HG02759 (cell line): ENCODE data around the gene EHD4.

Source experiments
- ATAC-seq: cut with Tn5 transposase; IDR thresholded peaks from one replicate; pipeline ENCODE4 v1.9.1; 2021; ENCODE audit warnings: mild to moderate bottlenecking, moderate library complexity; ENCODE audit not compliant: unreplicated experiment

EHD4 gene

GRCh38 chr15:41866263-41866703 lies 106.1 kb downstream of the EHD4 start:
- no peak for ATAC-seq

DNA sequence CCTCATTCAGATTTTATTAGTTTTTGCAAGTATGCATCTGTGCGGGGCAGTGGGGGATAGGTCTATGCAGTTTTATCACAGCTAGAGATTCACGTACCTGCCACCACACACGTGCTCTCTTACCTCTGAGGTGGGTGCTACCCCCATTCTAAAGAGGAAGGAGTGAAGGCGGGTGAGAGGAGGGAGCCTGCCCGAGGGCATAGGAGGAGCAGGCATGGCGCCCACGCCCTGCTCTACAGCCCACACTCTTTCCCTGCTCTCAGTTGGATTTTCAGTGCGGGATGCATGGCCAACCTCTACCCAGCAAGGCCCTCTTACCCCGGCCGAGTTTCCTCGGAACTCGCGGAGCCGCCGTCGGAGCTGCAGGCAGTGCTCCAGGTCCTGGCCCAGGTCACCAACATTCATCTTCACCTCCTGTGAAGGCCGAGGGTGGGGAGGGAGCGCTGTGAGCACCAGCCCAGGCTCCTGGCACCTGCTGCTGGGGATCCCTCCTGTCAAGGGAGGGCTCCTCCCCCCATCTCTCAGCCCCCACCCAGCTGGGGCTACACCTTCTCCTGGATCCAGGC lies 106.8 kb downstream of the EHD4 start:
- no peak for ATAC-seq

DNA sequence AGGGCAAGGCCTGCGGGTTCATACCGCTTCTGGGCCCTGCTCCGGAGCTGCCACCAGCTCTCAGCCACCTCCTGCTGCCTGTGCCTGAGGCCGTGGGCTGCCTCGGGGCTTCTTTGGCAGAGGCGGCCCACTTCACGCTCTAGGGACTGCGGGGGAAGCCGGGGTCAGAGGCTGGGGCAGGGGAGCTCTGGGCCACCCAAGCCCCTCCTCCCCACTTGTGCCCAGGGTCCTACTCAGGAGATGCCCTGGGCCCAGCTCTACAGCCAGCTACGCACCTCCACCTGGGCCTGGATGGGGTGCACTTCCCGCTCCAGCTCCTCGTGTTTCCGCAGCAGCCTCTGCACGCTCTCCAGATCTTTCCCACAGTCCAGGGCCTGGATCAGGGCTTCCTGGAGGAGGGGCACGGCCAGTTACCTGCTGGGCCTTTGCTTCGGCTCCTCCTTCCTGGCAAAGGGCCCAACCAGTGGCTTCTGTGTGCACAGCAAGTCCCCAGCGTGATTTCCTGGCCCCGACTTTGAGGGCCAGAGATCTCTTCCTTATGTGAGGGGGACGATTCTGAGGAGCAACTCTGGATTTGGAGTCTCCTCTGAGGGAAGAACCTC lies 109.7 kb downstream of the EHD4 start:
- ATAC-seq = no peak

DNA sequence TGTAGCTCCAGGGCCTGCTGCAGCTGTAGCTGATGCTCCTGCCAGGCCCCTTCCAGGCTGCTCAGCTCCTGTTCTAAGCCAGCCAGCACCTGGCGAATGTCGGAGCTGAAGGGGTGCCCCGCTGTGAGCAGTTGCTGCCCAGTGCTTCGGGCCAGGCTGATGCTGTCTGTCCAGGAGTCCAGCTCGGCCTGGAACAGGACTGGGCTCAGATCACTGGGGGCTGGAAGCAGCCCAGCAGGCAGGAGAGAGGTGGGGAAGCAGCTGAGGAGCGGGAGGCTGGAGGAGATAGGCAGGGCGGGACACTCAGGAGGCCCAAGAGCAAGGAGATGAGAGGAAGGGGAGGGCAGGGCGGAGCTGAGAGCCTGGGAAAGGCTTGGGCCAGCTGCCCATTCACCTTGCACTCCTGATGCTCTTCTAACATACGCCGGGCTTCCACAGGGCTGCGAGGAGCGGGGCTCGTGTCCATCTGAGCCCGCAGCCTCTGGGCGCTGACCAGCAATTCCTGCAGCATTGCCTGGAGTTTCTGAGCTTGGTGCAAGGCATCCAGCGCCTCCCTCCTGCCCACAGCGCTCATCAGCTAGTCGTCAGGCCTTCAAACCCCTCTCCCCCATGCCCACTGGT lies 110.5 kb downstream of the EHD4 start:
- no peak for ATAC-seq

DNA sequence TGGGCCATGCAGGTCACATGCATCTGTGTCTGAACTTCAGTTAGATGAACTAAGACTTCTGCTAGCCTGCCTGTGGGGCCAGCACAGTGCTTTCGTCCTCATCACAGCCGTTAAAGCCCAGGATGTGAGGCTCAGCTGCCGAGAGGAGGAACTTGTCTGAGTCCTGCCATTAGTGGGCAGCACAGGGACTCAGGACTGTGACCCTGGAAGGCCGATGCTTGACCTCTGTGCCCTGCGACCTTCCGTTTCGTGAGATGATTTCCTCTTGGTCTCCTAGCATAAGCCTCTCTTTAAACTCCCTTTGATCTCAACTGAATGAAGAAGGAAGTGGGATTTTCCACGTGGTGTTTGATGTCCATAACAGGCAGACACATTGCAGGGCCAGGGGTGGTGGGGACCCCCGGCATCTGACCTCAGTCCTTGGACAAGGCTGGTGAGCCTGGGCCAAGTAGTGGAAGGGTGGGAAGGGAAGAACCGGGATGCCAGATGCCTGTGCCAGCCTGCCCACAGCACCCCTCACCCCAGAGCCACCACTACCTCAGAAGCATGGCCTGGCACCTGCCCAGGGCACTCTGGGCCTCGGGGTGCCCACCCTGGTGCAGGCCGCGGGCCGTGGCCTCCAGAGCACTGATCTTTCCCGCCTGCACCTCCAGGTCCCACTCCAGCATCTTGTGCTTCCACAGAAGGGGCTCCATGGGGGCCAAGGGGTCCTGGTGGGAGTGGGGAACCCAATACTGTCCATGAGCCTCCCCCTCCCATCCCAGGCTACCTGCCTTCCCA lies 112.1 kb downstream of the EHD4 start:
- ATAC-seq = no peak

GRCh38 chr15:41858756-41859155 lies 113.6 kb downstream of the EHD4 start:
- ATAC-seq = no peak

DNA sequence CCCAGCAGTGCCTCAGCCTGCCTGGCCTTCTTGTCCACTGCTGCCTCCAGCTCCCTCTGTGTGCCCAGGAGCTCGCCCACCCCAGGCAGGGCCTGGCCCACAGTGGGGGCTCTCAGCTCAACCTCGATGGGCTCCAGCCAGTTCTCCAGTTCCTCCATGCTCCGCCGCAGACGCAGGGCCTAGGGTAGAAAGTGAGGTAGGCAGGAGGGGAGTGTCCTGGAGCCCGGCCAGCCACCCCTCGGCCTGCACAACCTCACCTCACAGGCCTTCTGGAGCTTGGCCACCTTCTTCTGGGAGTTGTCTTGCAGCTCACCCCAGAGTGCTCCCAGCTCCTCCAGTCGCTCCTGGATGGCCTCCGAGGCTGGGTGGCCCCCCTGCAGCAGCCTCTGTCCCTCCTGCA lies 115.0 kb downstream of the EHD4 start:
- ATAC-seq = no peak

DNA sequence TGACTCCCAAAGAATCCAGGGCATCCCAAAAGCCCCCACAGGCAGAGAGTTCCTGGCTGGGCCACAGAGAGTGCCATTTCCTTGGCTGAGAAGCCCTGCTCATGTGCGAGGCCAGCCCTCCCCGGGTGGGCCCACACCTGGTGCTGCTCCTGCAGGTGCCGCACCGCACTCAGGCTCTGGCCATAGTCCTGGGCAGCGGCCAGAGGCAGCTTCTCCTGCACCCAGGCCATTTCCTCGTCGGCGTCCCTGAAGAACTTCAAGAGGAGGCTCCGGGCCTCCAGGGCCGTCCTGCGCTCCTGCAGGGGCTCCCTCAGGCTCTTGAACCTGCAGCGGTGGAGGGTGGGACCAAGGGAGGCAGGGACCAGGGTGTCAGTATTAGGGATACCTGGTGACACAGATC lies 115.6 kb downstream of the EHD4 start:
- ATAC-seq = no peak

- ATAC-seq = no peak
Observed at GRCh38 chr15:41856262-41856661, 116.1 kb downstream of the EHD4 start.

DNA sequence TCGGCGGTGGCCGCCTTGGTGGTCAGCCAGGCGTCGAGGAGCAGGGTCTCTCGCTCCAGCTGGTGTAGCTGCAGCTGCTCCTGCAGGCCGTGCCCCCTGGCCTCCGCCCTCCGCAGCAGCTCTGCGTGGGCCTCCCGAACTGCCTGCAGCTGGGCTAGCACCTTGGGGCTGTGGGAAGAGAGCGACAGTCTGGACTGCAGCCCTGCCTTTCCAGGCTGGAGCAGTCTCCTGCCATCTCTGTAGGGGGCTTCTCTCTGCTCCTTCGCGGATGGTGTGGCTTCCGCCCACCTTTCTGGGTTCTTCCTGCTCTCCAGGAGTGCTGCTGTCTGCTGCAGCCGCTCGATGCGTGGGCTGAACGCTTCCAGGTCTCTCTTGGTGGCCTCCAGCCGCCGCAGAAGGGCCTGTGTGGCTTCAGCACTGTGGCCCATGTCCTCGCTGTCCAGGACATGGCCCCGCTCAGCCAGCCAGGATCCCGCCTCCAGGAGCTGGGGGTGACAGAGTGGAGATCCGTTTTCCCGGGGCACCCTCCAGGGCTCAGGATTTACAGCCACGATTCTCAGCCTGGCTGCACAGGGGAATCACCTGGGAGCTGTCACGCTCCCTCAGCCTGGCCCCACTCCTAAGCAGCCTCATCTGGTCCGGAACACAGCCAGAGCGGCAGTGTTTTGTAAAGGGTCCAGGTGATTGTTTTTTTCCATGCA lies 116.9 kb downstream of the EHD4 start:
- ATAC-seq = no peak

- ATAC-seq = no peak
Observed at GRCh38 chr15:41854443-41854842, 117.9 kb downstream of the EHD4 start.

GRCh38 chr15:41853831-41854230 lies 118.5 kb downstream of the EHD4 start:
- no peak for ATAC-seq

DNA sequence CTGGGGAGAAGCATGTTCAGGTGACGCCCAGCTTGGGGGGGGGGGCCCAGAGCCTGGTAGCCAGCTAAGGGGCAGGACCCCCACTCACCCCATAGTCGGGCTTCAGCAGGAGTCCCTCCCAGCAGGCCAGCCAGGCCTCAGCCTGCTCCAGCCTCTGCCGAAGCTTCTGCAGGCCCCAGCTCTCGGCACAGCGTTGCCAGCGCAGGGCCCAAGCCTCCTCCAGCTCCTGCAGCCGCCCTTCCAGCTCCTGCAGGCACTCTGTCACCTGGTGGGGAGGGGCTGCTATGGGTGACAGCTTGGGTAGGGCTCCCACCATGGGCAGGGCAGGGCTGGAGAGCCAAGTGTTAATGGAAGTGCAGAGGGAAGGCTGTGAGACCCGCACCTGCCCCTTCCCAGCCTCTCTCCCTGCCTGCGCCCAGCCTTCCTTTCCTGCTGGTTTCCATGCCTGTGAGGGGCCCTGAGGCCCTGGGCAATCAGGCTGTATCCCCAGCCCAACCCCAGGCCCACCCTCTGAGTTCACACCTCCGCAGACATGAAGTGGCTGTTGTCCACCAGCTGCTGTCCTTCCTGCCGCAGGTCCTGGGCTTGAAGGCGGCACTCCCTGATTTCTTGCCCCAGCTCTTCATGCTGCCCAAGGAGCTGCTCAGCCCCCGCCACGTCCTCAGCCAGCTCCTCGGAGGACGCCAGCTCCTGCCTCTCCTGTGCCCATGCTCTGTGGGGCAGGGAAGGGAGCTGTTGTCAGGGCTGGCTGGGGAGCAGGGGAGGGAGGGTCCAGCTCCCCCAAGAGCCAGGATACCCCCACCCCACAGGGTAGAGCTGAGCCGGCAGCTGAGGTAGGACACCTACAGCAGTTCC lies 119.4 kb downstream of the EHD4 start:
- ATAC-seq = no peak

GRCh38 chr15:41851755-41852370 lies 120.5 kb downstream of the EHD4 start:
- no peak for ATAC-seq

DNA sequence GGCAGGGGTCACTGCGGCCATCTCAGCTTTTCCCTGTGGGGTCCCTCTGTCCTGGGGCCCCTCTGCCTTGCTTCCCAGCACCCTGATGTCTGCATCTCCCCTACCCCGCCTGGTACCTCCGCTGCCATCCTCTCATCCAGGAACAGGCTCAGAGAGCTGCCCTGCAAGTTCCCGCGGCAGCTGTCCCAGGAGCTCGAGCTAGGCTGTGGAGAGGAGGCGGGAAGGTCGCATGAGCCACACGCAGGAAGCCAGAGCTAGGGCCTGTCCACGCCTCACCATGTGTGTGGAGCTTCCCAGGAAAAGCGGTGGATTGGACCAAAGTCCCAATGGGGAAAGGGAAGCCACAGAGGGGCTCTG lies 121.2 kb downstream of the EHD4 start:
- no peak for ATAC-seq

- no peak for ATAC-seq
Observed at GRCh38 chr15:41850482-41851166, 121.7 kb downstream of the EHD4 start.

DNA sequence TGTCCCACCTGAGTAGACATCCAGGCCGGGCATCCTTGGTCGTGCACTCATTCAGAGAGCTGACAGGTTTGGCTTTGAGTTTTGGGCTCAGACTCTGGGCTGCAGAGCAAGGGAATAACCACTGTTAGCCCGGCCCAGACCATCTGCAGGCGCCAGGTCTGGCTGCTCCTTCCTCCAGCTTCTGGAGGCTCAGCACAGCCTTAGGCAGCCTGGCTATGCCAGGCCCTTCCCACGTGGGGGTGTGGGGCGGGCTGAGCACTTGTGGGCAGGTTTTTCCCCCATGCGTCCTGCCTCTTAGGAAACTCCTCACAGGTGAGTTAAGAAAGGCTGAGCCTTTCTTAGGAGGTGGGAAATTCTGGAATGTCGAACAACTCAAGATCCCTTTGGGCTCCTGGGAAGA lies 122.5 kb downstream of the EHD4 start:
- no peak for ATAC-seq

DNA sequence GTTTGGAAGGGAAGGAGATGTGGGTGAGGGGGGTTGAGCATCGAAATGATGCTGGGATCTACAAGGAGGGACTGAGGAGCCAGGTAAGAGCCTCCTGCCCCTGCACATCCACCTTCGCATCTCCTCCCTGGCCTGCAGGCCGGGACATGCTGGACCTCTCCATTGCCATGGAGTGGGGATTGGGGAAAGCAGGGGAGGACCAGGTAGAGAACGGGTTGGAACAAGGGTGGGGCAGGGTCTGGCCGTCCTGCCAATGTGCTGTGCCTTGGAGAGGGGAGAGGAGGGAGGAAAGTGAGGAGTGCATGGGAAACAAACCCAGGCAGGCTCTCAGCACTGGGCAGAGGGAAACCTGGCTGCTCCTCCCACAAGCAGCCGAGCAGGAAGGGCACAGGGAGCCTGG lies 123.2 kb downstream of the EHD4 start:
- no peak for ATAC-seq

- ATAC-seq = no peak
Observed at GRCh38 chr15:41848631-41849030, 123.7 kb downstream of the EHD4 start.
